Endothelial cell of umbilical vein (primary cell): Measurements from ENCODE around the gene STX4. TPM values are rescaled to one million over a fixed set of nuclear protein-coding genes. Genes with fewer than 3 reads are reported as not detected.

Experiments used
- BruUV-seq: library from RNA; stranded (reverse); fragments of 400-500 nt; replicated peaks from 2 replicates; lab custom pipeline; 2021; lab: Mats Ljungman, UMichigan
- CTCF ChIA-PET: fragments of 300-600, 350-600 bp; sonication (Branson Sonifier 250); formaldehyde crosslinking; loops from one replicate; lab custom pipeline; 2021; ENCODE audit warnings: antibody characterized with exemption, inconsistent platforms; lab: Charles Lee
- POLR2A ChIA-PET: fragments of 300-600, 350-600 bp; sonication (Branson Sonifier 250); formaldehyde crosslinking; loops from one replicate; lab custom pipeline; 2021; ENCODE audit warnings: antibody characterized with exemption, inconsistent platforms; lab: Charles Lee
- DNase-seq: peaks from one replicate; pipeline ENCODE4 v3.0.0-alpha.2; 2011; ENCODE audit warnings: low read depth, low spot score
- FAIRE-seq: peaks from 2 replicates; lab custom pipeline; 2011; peaks lifted over from hg19 to GRCh38; lab: Jason Lieb, UNC
- H2AFZ ChIP-seq: 2 replicates; pipeline ENCODE4 v1.6.0; 2012; ENCODE audit warnings: low read depth, low read length, control low read depth, inconsistent platforms
- H3K27ac ChIP-seq: 2 replicates; pipeline ENCODE4 v1.5.1; 2011; ENCODE audit warnings: low read depth, mild to moderate bottlenecking, control low read depth, low read length, moderate library complexity; ENCODE audit not compliant: insufficient read depth
- H3K27me3 ChIP-seq, 2 experiments: 2 replicates each; pipeline versions ENCODE4 v1.6.0 to v1.6.1; 2011; ENCODE audit warnings: low read length in 2 of 2, mixed read lengths in 1 of 2; ENCODE audit not compliant: control insufficient read depth in 2 of 2, insufficient read depth in 2 of 2
- H3K36me3 ChIP-seq, 2 experiments: 2 replicates in 1 of 2; 3 replicates in 1 of 2; pipeline ENCODE4 v1.5.1; 2011; ENCODE audit warnings: low read length in 2 of 2, mild to moderate bottlenecking in 1 of 2, moderate library complexity in 1 of 2; ENCODE audit not compliant: control insufficient read depth in 2 of 2, insufficient read depth in 2 of 2; ENCODE audit errors: extremely low read depth in 1 of 2
- H3K4me1 ChIP-seq: 3 replicates; pipeline ENCODE4 v1.5.1; 2011; ENCODE audit warnings: mild to moderate bottlenecking, low read length; ENCODE audit not compliant: control insufficient read depth, insufficient read depth; ENCODE audit errors: extremely low read depth
- H3K4me2 ChIP-seq: 2 replicates; pipeline ENCODE4 v1.6.1; 2011; ENCODE audit warnings: low read length, control low read depth, mixed read lengths; ENCODE audit not compliant: insufficient read depth
- H3K4me3 ChIP-seq, 3 experiments: fragments of 200-600 bp in 1 of 3; sonication (generic), shearing (Covaris generic) in 1 of 3; replicated peaks in 1 of 3; 2 replicates each; pipeline ENCODE4 v1.5.1; 2011 to 2016; ENCODE audit warnings: control low read depth in 3 of 3, low read length in 3 of 3, mild to moderate bottlenecking in 2 of 3, inconsistent platforms in 1 of 3, low read depth in 1 of 3, moderate library complexity in 1 of 3; ENCODE audit not compliant: insufficient read depth in 1 of 3
- H3K79me2 ChIP-seq: 2 replicates; pipeline ENCODE4 v1.6.0; 2012; ENCODE audit warnings: low read length, inconsistent platforms; ENCODE audit not compliant: control insufficient read depth, insufficient read depth
- H3K9ac ChIP-seq: replicated peaks from 2 replicates; pipeline ENCODE3; 2011; ENCODE audit warnings: low read length, control low read depth; ENCODE audit not compliant: insufficient read depth; ENCODE audit errors: extremely low read depth
- H3K9me1 ChIP-seq: replicated peaks from 3 replicates; pipeline ENCODE4 v1.6.0; 2011; ENCODE audit warnings: mild to moderate bottlenecking, low read length; ENCODE audit not compliant: control insufficient read depth, insufficient read depth; ENCODE audit errors: extremely low read depth
- H3K9me3 ChIP-seq: replicated peaks from 2 replicates; pipeline ENCODE4 v1.5.1; 2012; ENCODE audit warnings: low read length, inconsistent platforms; ENCODE audit not compliant: control insufficient read depth, insufficient read depth
- H4K20me1 ChIP-seq: replicated peaks from 2 replicates; pipeline ENCODE3; 2011; ENCODE audit warnings: mild to moderate bottlenecking, low read length; ENCODE audit not compliant: control insufficient read depth, insufficient read depth; ENCODE audit errors: extremely low read depth
- EZH2 ChIP-seq: IDR thresholded peaks from 2 replicates; pipeline ENCODE4 v1.6.1; 2012; ENCODE audit warnings: borderline replicate concordance, low read depth, mild to moderate bottlenecking, moderate library complexity, low read length, inconsistent platforms; ENCODE audit not compliant: severe bottlenecking
- JUN ChIP-seq: IDR thresholded peaks from 2 replicates; pipeline ENCODE4 v1.6.1; 2011; ENCODE audit warnings: borderline replicate concordance, low read depth; ENCODE audit not compliant: insufficient read length, insufficient read depth
- MYC ChIP-seq: IDR thresholded peaks from one replicate; pipeline ENCODE4 v1.6.1; 2011; ENCODE audit warnings: mild to moderate bottlenecking, low read depth, low read length
- POLR2AphosphoS5 ChIP-seq: IDR thresholded peaks from 2 replicates; pipeline ENCODE4 v1.6.1; 2012; ENCODE audit warnings: low read depth, mild to moderate bottlenecking, control low read depth, low read length, moderate library complexity; ENCODE audit not compliant: insufficient read depth
- dilution Hi-C: fragments of 300-500 bp; cut with MboI; formaldehyde crosslinking; loops from one replicate; pipeline ENCODE4 v1.15.0; 2019; ENCODE audit warnings: low sequenced_read_pairs; ENCODE audit not compliant: extremely low pct_ligation_motif_present
- intact Hi-C: fragments of 100-400 bp; cut with micrococcal nuclease; formaldehyde crosslinking; loops from one replicate; pipeline ENCODE4 v1.10.0; 2022
- polyA plus RNA-seq, 4 experiments: library from polyadenylated mRNA; depleted of rRNA in 3 of 4; stranded (reverse) in 3 of 4; unstranded in 1 of 4; fragments of >200 nt; gene quantifications; 2 replicates each; pipeline versions ENCODE4 v1.2.1 to v1.2.3, GENCODE V29; 2011 to 2012; ENCODE audit warnings: missing spikeins in 1 of 4
- total RNA-seq: library from RNA; stranded (reverse); gene quantifications from 2 replicates; pipeline ENCODE4 v1.2.3, GENCODE V29; 2021
- TF ChIP-seq, protein P1 (sequence below), 2 donors: IDR thresholded peaks; 1 replicate in 1 of 2; 2 replicates in 1 of 2; pipeline ENCODE4 v1.5.1; 2011; ENCODE audit warnings: low read length in 2 of 2, mild to moderate bottlenecking in 2 of 2, moderate library complexity in 2 of 2, control low read depth in 1 of 2, inconsistent platforms in 1 of 2, low read depth in 1 of 2; ENCODE audit not compliant: insufficient read depth in 1 of 2; ENCODE audit errors: extremely low read depth in 1 of 2

The STX4 gene
- total and polyA plus RNA-seq, 2 donors (not counting 3 experiments of a cell fraction or from before 2014, with no cell fraction given) = 49.5 to 65.2 TPM

DNA sequence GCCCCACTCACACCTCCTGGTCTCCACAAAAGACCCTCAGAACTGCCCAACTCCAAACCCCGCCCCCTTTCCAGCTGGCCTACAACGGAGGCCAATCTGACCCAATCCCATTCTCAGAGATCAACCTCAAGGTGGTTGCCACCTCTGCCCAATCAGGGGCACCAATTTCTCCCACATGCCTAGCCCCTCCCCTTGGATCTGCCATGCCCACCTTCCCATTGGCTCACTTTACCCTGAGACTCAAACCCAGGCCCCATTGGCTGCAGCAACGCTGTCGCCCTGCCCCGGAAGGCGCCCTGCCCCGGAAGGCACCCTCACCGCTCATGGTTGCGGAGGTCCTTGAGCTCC lies 30.1 kb downstream of the STX4 start:
- H3K4me1 ChIP-seq = peaks cover 10% of the 10 kb centered on the region
- no peaks in the 10 kb centered on the region for H3K27me3 ChIP-seq
- H4K20me1 ChIP-seq = no peaks in the 10 kb centered on the region
- no peaks in the 10 kb centered on the region for H3K9me3 ChIP-seq
- ChIA-PET POLR2A (no interaction called here), CTCF (interaction anchor here (1.6 kb wide), 1 partner anchor 79 kb away, joined by 5 read pairs; no protein-coding TSS in a partner anchor)
- H3K27ac ChIP-seq = no peak overlapping the region
- peaks cover 13% of the 10 kb centered on the region for H3K79me2 ChIP-seq
- FAIRE-seq (no peak), DNase-seq (no peak)
- no TSS peak for BruUV-seq
- H3K9me1 ChIP-seq = no peaks in the 10 kb centered on the region
- peaks cover 0 to 17% of the 10 kb centered on the region in 2 experiments for H3K36me3 ChIP-seq
- no peak overlapping the region for H3K4me2 ChIP-seq
- no peak overlapping the region for H2AFZ ChIP-seq
- no peak for TF ChIP-seq EZH2
- TF ChIP-seq JUN = no peak
- no peak for TF ChIP-seq POLR2AphosphoS5
- no peak for TF ChIP-seq MYC
- TF ChIP-seq, protein P1, sequence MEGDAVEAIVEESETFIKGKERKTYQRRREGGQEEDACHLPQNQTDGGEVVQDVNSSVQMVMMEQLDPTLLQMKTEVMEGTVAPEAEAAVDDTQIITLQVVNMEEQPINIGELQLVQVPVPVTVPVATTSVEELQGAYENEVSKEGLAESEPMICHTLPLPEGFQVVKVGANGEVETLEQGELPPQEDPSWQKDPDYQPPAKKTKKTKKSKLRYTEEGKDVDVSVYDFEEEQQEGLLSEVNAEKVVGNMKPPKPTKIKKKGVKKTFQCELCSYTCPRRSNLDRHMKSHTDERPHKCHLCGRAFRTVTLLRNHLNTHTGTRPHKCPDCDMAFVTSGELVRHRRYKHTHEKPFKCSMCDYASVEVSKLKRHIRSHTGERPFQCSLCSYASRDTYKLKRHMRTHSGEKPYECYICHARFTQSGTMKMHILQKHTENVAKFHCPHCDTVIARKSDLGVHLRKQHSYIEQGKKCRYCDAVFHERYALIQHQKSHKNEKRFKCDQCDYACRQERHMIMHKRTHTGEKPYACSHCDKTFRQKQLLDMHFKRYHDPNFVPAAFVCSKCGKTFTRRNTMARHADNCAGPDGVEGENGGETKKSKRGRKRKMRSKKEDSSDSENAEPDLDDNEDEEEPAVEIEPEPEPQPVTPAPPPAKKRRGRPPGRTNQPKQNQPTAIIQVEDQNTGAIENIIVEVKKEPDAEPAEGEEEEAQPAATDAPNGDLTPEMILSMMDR (IDR thresholded peaks at IDR 0.05; ENCODE audit: extremely low read depth in 1 of 2, insufficient read depth in 1 of 2, low read depth in 1 of 2, low read length in 2 of 2) = no peak
- H3K9ac ChIP-seq = no peak overlapping the region
- intact Hi-C loops = no loop called here
- H3K4me3 ChIP-seq = no peak overlapping the region
- dilution Hi-C loops = no loop called here
